Caco-2 (cell line): ENCODE measurements around the gene NYAP2. TPM values are rescaled to one million over a fixed set of nuclear protein-coding genes. Genes with fewer than 3 reads are reported as not detected.

ENCODE experiments used
- BruUV-seq: library from RNA; stranded (reverse); fragments of 400-500 nt; replicated peaks from 2 replicates; lab custom pipeline; 2021; lab: Mats Ljungman, UMichigan
- CTCF ChIA-PET: fragments of 300-600 bp; sonication (Branson Sonifier 250); formaldehyde crosslinking; loops from one replicate; lab custom pipeline; 2022; ENCODE audit warnings: antibody characterized with exemption; lab: Charles Lee
- POLR2A ChIA-PET: fragments of 300-600 bp; sonication (Branson Sonifier 250); formaldehyde crosslinking; loops from one replicate; lab custom pipeline; 2022; ENCODE audit warnings: antibody characterized with exemption; lab: Charles Lee
- DNase-seq, 2 experiments: peaks; one replicate each; pipeline versions ENCODE4 v3.0.0 to v3.0.0-alpha.2; 2020 to 2022
- H3K27me3 ChIP-seq: replicated peaks from 2 replicates; pipeline ENCODE4 v1.6.0; 2011; ENCODE audit warnings: low read length; ENCODE audit not compliant: control insufficient read depth, insufficient read depth
- H3K36me3 ChIP-seq: 2 replicates; pipeline ENCODE4 v1.5.1; 2011; ENCODE audit warnings: low read length; ENCODE audit not compliant: control insufficient read depth, insufficient read depth
- H3K4me1 ChIP-seq: fragments of 250-450 bp; sonication (Bioruptor Pico); 2 replicates; pipeline ENCODE4 v1.5.1; 2020; ENCODE audit warnings: mild to moderate bottlenecking
- H3K4me3 ChIP-seq: 2 replicates; pipeline ENCODE4 v1.5.1; 2011; ENCODE audit warnings: low read depth, mild to moderate bottlenecking, control low read depth, low read length
- H3K9me3 ChIP-seq: fragments of 250-450 bp; sonication (Bioruptor Pico); 2 replicates; pipeline ENCODE4 v1.5.1; 2020; ENCODE audit warnings: mild to moderate bottlenecking, moderate library complexity
- H3K27ac Mint-ChIP-seq: one replicate; pipeline ENCODE4 v1.8.0; 2022; ENCODE audit warnings: mixed read lengths; ENCODE audit not compliant: unreplicated experiment
- H3K27me3 Mint-ChIP-seq: one replicate; pipeline ENCODE4 v1.8.0; 2022; ENCODE audit warnings: mixed read lengths; ENCODE audit not compliant: insufficient read depth, unreplicated experiment
- H3K36me3 Mint-ChIP-seq: one replicate; pipeline ENCODE4 v1.8.0; 2022; ENCODE audit warnings: mild to moderate bottlenecking, mixed read lengths; ENCODE audit not compliant: insufficient read depth, unreplicated experiment
- H3K4me1 Mint-ChIP-seq: one replicate; pipeline ENCODE4 v1.8.0; 2022; ENCODE audit warnings: low read depth, mixed read lengths; ENCODE audit not compliant: unreplicated experiment
- H3K4me3 Mint-ChIP-seq: one replicate; pipeline ENCODE4 v1.8.0; 2022; ENCODE audit warnings: mild to moderate bottlenecking, moderate library complexity, mixed read lengths; ENCODE audit not compliant: unreplicated experiment
- H3K9me3 Mint-ChIP-seq: one replicate; pipeline ENCODE4 v1.8.0; 2022; ENCODE audit warnings: mixed read lengths; ENCODE audit not compliant: unreplicated experiment
- intact Hi-C: fragments of 100-400 bp; cut with micrococcal nuclease; formaldehyde crosslinking; loops from one replicate; pipeline ENCODE4 v1.10.0; 2022; ENCODE audit not compliant: unreplicated experiment
- total RNA-seq: library from RNA; stranded (reverse); gene quantifications from 2 replicates; pipeline ENCODE4 v1.2.3, GENCODE V29; 2022
- TF ChIP-seq, protein P1 (sequence below), 2 experiments: fragments of 200-600 bp in 1 of 2; IDR thresholded peaks; 1 replicate in 1 of 2; 2 replicates in 1 of 2; pipeline versions ENCODE4 v1.5.1 to v1.8.0; 2011 to 2022; ENCODE audit warnings: antibody characterized with exemption in 1 of 2, control low read depth in 1 of 2, inconsistent platforms in 1 of 2, low read depth in 1 of 2, low read length in 1 of 2, mild to moderate bottlenecking in 1 of 2, moderate library complexity in 1 of 2; ENCODE audit not compliant: insufficient read depth in 1 of 2, severe bottlenecking in 1 of 2, unreplicated experiment in 1 of 2

The NYAP2 gene
- total RNA-seq, 1 experiment from 2014 or later, result 0.11 TPM

DNA sequence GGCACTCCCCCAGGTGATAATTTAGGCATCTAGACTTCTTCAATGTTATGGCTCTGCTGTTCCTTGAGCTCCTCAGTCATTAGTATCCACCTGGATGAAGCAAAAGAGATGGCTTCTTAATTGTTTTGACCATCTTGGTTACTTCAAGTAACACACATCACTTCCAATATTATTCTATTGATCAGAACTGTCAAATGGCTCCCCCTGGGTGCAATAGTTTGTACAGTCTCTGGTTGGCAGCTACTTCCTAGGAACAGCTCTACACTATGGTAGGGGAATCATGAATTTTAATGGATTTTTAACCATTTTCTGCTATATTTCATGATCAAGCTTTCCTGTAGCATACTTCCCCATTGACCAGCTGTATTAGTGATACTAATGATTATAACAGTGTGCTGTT, 157.0 kb downstream of the NYAP2 start:
- H3K27me3 ChIP-seq, result no peaks in the 10 kb centered on the region
- TF ChIP-seq, protein P1, sequence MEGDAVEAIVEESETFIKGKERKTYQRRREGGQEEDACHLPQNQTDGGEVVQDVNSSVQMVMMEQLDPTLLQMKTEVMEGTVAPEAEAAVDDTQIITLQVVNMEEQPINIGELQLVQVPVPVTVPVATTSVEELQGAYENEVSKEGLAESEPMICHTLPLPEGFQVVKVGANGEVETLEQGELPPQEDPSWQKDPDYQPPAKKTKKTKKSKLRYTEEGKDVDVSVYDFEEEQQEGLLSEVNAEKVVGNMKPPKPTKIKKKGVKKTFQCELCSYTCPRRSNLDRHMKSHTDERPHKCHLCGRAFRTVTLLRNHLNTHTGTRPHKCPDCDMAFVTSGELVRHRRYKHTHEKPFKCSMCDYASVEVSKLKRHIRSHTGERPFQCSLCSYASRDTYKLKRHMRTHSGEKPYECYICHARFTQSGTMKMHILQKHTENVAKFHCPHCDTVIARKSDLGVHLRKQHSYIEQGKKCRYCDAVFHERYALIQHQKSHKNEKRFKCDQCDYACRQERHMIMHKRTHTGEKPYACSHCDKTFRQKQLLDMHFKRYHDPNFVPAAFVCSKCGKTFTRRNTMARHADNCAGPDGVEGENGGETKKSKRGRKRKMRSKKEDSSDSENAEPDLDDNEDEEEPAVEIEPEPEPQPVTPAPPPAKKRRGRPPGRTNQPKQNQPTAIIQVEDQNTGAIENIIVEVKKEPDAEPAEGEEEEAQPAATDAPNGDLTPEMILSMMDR (IDR thresholded peaks at IDR 0.05; ENCODE audit: insufficient read depth in 1 of 2, low read depth in 1 of 2, low read length in 1 of 2, severe bottlenecking in 1 of 2, unreplicated experiment in 1 of 2), result peak in 1 of 2 experiments; percentile 11
- intact Hi-C loops, result loop anchor here (1.0 kb wide), 1 partner anchor 273 kb away; no protein-coding TSS in a partner anchor
- Mint-ChIP-seq H3K36me3 (no peaks in the 10 kb centered on the region), H3K27ac (no peak overlapping the region), H3K4me1 (no peaks in the 10 kb centered on the region), H3K27me3 (no peaks in the 10 kb centered on the region), H3K4me3 (no peak overlapping the region), H3K9me3 (no peaks in the 10 kb centered on the region)
- no peaks in the 10 kb centered on the region for H3K36me3 ChIP-seq
- H3K4me1 ChIP-seq, result no peaks in the 10 kb centered on the region
- no peak overlapping the region for H3K4me3 ChIP-seq
- DNase-seq, result no peak
- H3K9me3 ChIP-seq, result no peaks in the 10 kb centered on the region
- ChIA-PET POLR2A (no interaction called here), CTCF (no interaction called here)
- BruUV-seq, result no TSS peak

GRCh38 chr2:225558399-225559071, 159.0 kb downstream of the NYAP2 start:
- H3K4me1 ChIP-seq, result no peaks in the 10 kb centered on the region
- no peaks in the 10 kb centered on the region for H3K9me3 ChIP-seq
- H3K36me3 Mint-ChIP-seq, result no peaks in the 10 kb centered on the region
- H3K36me3 ChIP-seq, result no peaks in the 10 kb centered on the region
- ChIA-PET POLR2A (no interaction called here), CTCF (interaction anchor here (1.1 kb wide), 1 partner anchor 275 kb away, joined by 3 read pairs; no protein-coding TSS in a partner anchor)
- H3K4me3 ChIP-seq, result no peak overlapping the region
- DNase-seq, result no peak
- intact Hi-C loops, result no loop called here
- no peaks in the 10 kb centered on the region for H3K27me3 ChIP-seq
- no peaks in the 10 kb centered on the region for H3K9me3 Mint-ChIP-seq
- no peaks in the 10 kb centered on the region for H3K27me3 Mint-ChIP-seq
- TF ChIP-seq, protein P1 (IDR thresholded peaks at IDR 0.05; ENCODE audit: insufficient read depth in 1 of 2, low read depth in 1 of 2, low read length in 1 of 2, severe bottlenecking in 1 of 2, unreplicated experiment in 1 of 2), result no peak
- no peak overlapping the region for H3K27ac Mint-ChIP-seq
- no TSS peak for BruUV-seq
- no peaks in the 10 kb centered on the region for H3K4me1 Mint-ChIP-seq
- H3K4me3 Mint-ChIP-seq, result no peak overlapping the region

GRCh38 chr2:225559072-225559415, 159.5 kb downstream of the NYAP2 start:
- H3K27me3 Mint-ChIP-seq, result no peaks in the 10 kb centered on the region
- no peaks in the 10 kb centered on the region for H3K36me3 Mint-ChIP-seq
- Histone ChIP-seq H3K9me3 (no peaks in the 10 kb centered on the region), H3K27me3 (no peaks in the 10 kb centered on the region), H3K4me1 (no peaks in the 10 kb centered on the region), H3K4me3 (no peak overlapping the region), H3K36me3 (no peaks in the 10 kb centered on the region)
- DNase-seq, result no peak
- intact Hi-C loops, result no loop called here
- no peaks in the 10 kb centered on the region for H3K9me3 Mint-ChIP-seq
- no TSS peak for BruUV-seq
- no peak overlapping the region for H3K4me3 Mint-ChIP-seq
- no peak overlapping the region for H3K27ac Mint-ChIP-seq
- H3K4me1 Mint-ChIP-seq, result no peaks in the 10 kb centered on the region
- TF ChIP-seq, protein P1 (IDR thresholded peaks at IDR 0.05; ENCODE audit: insufficient read depth in 1 of 2, low read depth in 1 of 2, low read length in 1 of 2, severe bottlenecking in 1 of 2, unreplicated experiment in 1 of 2), result no peak
- POLR2A ChIA-PET, result no interaction called here
- CTCF ChIA-PET, result no interaction called here
